ENCODE results near the gene SERPINB10. TPM values are rescaled to one million over a fixed set of nuclear protein-coding genes. Genes with fewer than 3 reads are reported as not detected.

SERPINB10 gene
- total and polyA plus RNA-seq, 9 of the 15 experiments (the other 6 are each of a cell fraction or from before 2014, with no cell fraction given), result not detected

DNA sequence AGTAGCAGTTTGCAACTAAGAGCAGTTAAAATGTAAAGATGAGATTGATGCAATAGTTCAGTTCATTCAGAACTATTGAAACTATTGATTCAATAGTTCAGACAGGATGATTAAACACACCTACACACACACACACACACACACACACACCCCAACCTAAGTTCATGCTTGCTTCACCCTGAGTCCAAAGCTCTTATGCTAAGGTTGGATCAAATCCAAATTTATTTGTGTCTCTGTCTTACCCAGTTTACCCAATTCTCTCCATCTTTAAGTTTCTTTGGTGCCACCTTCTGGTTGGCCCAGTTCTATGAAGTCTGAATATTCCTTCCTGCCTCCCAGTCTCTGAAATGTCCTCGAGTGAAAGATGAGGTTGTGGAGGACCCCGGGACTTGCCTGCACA, 67.2 kb downstream of the SERPINB10 start:
- no peak for TF ChIP-seq EP300 (IDR thresholded peaks at IDR 0.05; ENCODE audit: low read length)
- 0 out of 4 replicates have a peak, but pooled peaks have one; percentile 3 to 19 for TF ChIP-seq RAD21 (CRISPR knock-in tag; conservative IDR thresholded peaks at IDR 0.05 in 1 of 2, IDR thresholded peaks at IDR 0.05 in 1 of 2)
- TF ChIP-seq CAMTA2 (CRISPR knock-in tag; conservative IDR thresholded peaks at IDR 0.05), result no peak
- no peak for TF ChIP-seq ZNF232 (CRISPR knock-in tag; IDR thresholded peaks at IDR 0.05)
- intact Hi-C loops (cut with micrococcal nuclease) (loop anchor here (5.0 kb wide), 1 partner anchor 458 kb away; no protein-coding TSS in a partner anchor), in situ Hi-C loops (cut with MboI) (loop anchor here (25.0 kb wide), 1 partner anchor 463 kb away; no protein-coding TSS in a partner anchor)
- Histone ChIP-seq H3K9me1 (ENCODE audit: control insufficient read depth, insufficient read depth, low read length) (no peaks in the 10 kb centered on the region), H3K4me3 (no peak overlapping the region), H2AFZ (ENCODE audit: low read depth, low read length) (no peak overlapping the region), H3K79me2 (ENCODE audit: control insufficient read depth, insufficient read depth, low read length) (no peaks in the 10 kb centered on the region), H3K4me1 (replicated peaks in 1 of 2; ENCODE audit: control insufficient read depth in 2 of 2, insufficient read depth in 2 of 2, low read length in 2 of 2) (peaks cover 0 to 11% of the 10 kb centered on the region in 2 experiments; a peak in 1 of 5 replicates), H3K27ac (ENCODE audit: extremely low read depth, low read depth, low read length) (no peak overlapping the region), H3K9ac (ENCODE audit: insufficient read depth in 1 of 2, low read depth in 2 of 2, low read length in 2 of 2) (no peak overlapping the region), H3K36me3 (ENCODE audit: control insufficient read depth, insufficient read depth, low read length) (no peaks in the 10 kb centered on the region), H3K9me3 (replicated peaks; ENCODE audit: control insufficient read depth, insufficient read depth, low read depth, low read length) (no peaks in the 10 kb centered on the region), H4K20me1 (replicated peaks; ENCODE audit: control insufficient read depth, insufficient read depth, low read length) (no peaks in the 10 kb centered on the region), H3K4me2 (ENCODE audit: insufficient read depth, low read length) (no peak overlapping the region), H3K27me3 (ENCODE audit: control insufficient read depth in 2 of 2, insufficient read depth in 2 of 2, low read length in 2 of 2) (no peaks in the 10 kb centered on the region)
- BruUV-seq (replicated peaks), result no TSS peak
- DNase-seq (ENCODE audit: extremely low read depth in 1 of 4, low spot score in 3 of 4), result no peak
- no peak for ATAC-seq
- no peak for FAIRE-seq
- ChIA-PET CTCF (ENCODE audit: low intra/inter-chr PET ratio) (no interaction called here), POLR2A (no interaction called here)
- WGBS (ENCODE audit: insufficient coverage, low coverage, missing lambda C conversion rate), result 0% methylated on average over 2 of the region's 2 CpGs

DNA sequence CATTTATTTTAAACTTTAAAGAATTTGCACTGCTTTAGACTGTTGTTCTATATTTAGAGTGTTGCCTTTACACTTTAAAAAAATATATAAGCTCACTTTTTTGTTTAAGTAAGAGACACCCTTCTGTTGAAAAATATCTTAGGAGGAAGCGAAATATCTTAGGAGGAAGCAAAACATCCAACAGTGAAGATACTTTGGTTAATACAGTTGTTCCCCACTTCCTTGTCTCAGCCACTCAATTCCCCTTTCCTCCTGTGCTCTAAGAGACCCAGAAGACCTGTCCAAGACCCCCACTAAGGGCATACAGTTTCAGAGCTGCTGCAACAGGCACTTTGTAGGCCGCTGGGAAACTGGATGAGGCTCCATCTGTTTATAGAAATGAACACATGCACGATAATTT, 67.9 kb downstream of the SERPINB10 start:
- Histone ChIP-seq H4K20me1 (replicated peaks; ENCODE audit: control insufficient read depth, insufficient read depth, low read length) (no peaks in the 10 kb centered on the region), H3K4me1 (replicated peaks in 1 of 2; ENCODE audit: control insufficient read depth in 2 of 2, insufficient read depth in 2 of 2, low read length in 2 of 2) (peaks cover 0 to 4% of the 10 kb centered on the region in 2 experiments; a peak in 1 of 5 replicates), H3K27me3 (ENCODE audit: control insufficient read depth in 2 of 2, insufficient read depth in 2 of 2, low read length in 2 of 2) (no peaks in the 10 kb centered on the region), H3K9ac (ENCODE audit: insufficient read depth in 1 of 2, low read depth in 2 of 2, low read length in 2 of 2) (no peak overlapping the region), H3K36me3 (ENCODE audit: control insufficient read depth, insufficient read depth, low read length) (no peaks in the 10 kb centered on the region), H3K79me2 (ENCODE audit: control insufficient read depth, insufficient read depth, low read length) (no peaks in the 10 kb centered on the region), H3K27ac (ENCODE audit: extremely low read depth, low read depth, low read length) (no peak overlapping the region), H3K9me1 (ENCODE audit: control insufficient read depth, insufficient read depth, low read length) (no peaks in the 10 kb centered on the region), H3K4me3 (no peak overlapping the region), H2AFZ (ENCODE audit: low read depth, low read length) (no peak overlapping the region), H3K4me2 (ENCODE audit: insufficient read depth, low read length) (no peak overlapping the region), H3K9me3 (replicated peaks; ENCODE audit: control insufficient read depth, insufficient read depth, low read depth, low read length) (no peaks in the 10 kb centered on the region)
- WGBS (ENCODE audit: insufficient coverage, low coverage, missing lambda C conversion rate), result 0% methylated on average over 3 of the region's 3 CpGs
- POLR2A ChIA-PET, result no interaction called here
- ATAC-seq (no peak), FAIRE-seq (no peak), DNase-seq (ENCODE audit: extremely low read depth in 1 of 4, low spot score in 3 of 4) (no peak)
- in situ Hi-C loops (cut with MboI) (loop anchor here (25.0 kb wide), 1 partner anchor 463 kb away; no protein-coding TSS in a partner anchor), intact Hi-C loops (cut with micrococcal nuclease) (loop anchor here (5.0 kb wide), 1 partner anchor 458 kb away; no protein-coding TSS in a partner anchor)
- CTCF ChIA-PET (ENCODE audit: low intra/inter-chr PET ratio), result no interaction called here
- BruUV-seq (replicated peaks), result no TSS peak
- TF ChIP-seq CREM (IDR thresholded peaks at IDR 0.05; ENCODE audit: low read depth) (no peak), RBBP5 (IDR thresholded peaks at IDR 0.05; ENCODE audit: borderline replicate concordance, insufficient read depth, low read length, poor library complexity, severe bottlenecking) (no peak), STAG1 (CRISPR knock-in tag; IDR thresholded peaks at IDR 0.05; ENCODE audit: borderline replicate concordance) (no peak), ELF1 (tag; IDR thresholded peaks at IDR 0.05) (no peak), ZBTB26 (CRISPR knock-in tag; IDR thresholded peaks at IDR 0.05) (no peak), ARNT (IDR thresholded peaks at IDR 0.05) (no peak), BRCA1 (IDR thresholded peaks at IDR 0.05) (no peak), BRCA1 (CRISPR knock-in tag; IDR thresholded peaks at IDR 0.05) (no peak), CC2D1A (IDR thresholded peaks at IDR 0.05) (no peak), ZBTB33 (CRISPR knock-in tag; IDR thresholded peaks at IDR 0.05) (no peak), SNRNP70 (optimal IDR thresholded peaks at IDR 0.05; ENCODE audit: low read depth, low read length) (no peak)
